RWPE1 (cell line): ENCODE results near the gene XPR1.

Experiments
- CTCF ChIA-PET: fragments of 350-600 bp; sonication (Branson Sonifier 250); formaldehyde crosslinking; extraction: SDS; loops from one replicate; lab custom pipeline; 2021; lab: Yijun Ruan, JAX
- POLR2A ChIA-PET: fragments of 400-600 bp; formaldehyde crosslinking; extraction: SDS; loops from one replicate; lab custom pipeline; 2020; ENCODE audit warnings: antibody characterized with exemption; ENCODE audit not compliant: low non-redundant PET; lab: Yijun Ruan, JAX
- DNase-seq: peaks from one replicate; pipeline ENCODE4 v3.0.0; 2012; ENCODE audit warnings: low spot score
- H3K27ac ChIP-seq: fragments of 450-650 bp; 2 replicates; pipeline ENCODE4 v1.5.1; 2017
- TF ChIP-seq, protein P1 (sequence below): fragments of 450-650 bp; conservative IDR thresholded peaks from 2 replicates; pipeline ENCODE4 v1.5.1; 2017; ENCODE audit warnings: low read depth, mild to moderate bottlenecking

The XPR1 gene

DNA sequence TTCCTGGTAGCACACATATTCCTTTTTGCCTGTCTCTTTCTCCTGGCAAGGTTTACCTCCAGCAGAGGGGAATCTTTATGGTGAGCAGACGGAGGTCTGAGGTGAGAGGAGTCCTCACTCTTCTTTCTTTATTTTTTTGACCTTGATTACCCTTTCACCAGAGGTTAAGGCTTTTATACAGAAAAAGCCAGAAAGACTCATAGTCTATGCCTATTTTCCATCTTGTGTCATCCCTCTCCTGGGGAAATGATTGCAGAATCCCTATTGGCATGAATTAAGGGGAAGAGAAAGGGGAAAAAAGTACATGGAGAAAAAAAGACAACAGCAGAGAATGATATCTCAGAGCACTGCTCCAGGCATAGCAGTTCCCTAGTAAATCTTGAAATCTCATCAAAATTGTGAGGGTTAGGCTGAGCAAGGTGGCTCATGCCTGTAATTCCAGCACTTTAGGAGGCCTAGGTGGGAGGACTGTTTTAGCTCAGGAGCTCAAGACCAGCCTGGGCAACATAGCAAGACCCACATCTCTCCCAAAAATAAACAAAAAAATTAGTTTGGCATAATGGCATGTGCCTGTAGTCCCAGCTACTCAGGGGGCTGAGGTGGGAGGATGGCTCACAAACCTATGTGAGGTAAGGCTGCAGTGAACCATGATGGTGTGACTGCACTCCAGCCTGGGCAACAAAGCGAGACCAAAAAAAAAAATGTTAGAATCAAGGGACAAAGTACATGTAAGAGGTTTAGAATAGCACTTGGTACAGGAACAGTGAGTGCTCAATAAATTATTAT lies 1.2 kb upstream of the XPR1 start:
- ChIA-PET POLR2A (no interaction called here), CTCF (interaction anchor here (0.6 to 1.2 kb wide), 6 partner anchors 9 to 233 kb away, joined by 3 to 5 read pairs (median 4); no protein-coding TSS in a partner anchor)
- no peak overlapping the region; the same call in 1 of the 2 replicates for H3K27ac ChIP-seq
- TF ChIP-seq, protein P1, sequence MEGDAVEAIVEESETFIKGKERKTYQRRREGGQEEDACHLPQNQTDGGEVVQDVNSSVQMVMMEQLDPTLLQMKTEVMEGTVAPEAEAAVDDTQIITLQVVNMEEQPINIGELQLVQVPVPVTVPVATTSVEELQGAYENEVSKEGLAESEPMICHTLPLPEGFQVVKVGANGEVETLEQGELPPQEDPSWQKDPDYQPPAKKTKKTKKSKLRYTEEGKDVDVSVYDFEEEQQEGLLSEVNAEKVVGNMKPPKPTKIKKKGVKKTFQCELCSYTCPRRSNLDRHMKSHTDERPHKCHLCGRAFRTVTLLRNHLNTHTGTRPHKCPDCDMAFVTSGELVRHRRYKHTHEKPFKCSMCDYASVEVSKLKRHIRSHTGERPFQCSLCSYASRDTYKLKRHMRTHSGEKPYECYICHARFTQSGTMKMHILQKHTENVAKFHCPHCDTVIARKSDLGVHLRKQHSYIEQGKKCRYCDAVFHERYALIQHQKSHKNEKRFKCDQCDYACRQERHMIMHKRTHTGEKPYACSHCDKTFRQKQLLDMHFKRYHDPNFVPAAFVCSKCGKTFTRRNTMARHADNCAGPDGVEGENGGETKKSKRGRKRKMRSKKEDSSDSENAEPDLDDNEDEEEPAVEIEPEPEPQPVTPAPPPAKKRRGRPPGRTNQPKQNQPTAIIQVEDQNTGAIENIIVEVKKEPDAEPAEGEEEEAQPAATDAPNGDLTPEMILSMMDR: no peak
- DNase-seq: no peak

GRCh38 chr1:180631194-180631765 lies 542 bp upstream of the XPR1 start:
- no peak for DNase-seq
- TF ChIP-seq, protein P1: no peak
- H3K27ac ChIP-seq: peak overlapping the region; percentile 86
- CTCF ChIA-PET: interaction anchor here (0.6 to 1.2 kb wide), 5 partner anchors 9 to 232 kb away, joined by 3 to 4 read pairs (median 3); no protein-coding TSS in a partner anchor
- POLR2A ChIA-PET: no interaction called here

DNA sequence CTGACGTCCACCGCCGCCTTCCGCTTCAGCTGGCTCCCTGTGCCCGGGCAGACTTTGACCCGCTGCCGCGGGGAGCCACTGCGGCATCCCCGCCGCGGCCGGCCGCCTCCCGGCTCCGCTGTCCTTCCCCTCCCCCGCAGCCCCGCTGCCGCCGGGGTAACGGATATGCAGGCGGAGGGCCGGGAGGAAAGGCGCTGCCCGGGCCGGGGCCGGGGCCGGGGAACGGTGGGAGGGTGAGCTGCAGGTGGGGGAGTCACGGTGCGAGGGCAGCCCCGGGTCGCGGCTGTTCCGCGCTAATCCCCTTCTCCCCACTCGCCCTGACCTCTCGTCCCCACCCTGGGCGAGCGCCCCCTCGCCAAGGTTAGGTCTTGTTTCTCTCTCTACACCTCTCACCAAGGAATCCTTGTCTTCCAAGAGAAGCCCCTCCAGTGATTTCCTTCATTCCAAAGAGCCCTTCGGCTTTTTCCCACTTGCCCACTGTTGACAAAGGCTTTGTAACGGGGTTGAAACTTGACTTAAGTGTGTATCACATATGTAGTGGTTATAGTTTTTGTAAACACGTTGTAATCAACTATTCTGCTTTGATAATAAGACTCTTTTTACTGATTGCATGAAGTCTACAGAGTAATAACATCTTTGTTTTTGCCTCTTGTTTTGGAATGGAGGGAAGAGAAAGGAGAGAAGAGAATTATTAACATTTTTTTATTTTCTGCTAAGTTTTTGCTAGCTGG lies 669 bp downstream of the XPR1 start:
- ChIA-PET CTCF (interaction anchor here (0.6 to 1.2 kb wide), 3 partner anchors 11 to 14 kb away, joined by 3 to 4 read pairs (median 3); no protein-coding TSS in a partner anchor), POLR2A (no interaction called here)
- TF ChIP-seq, protein P1: no peak; the same call in 1 of the 2 replicates
- peak overlapping the region; percentile 86 for H3K27ac ChIP-seq
- peak; percentile 61 for DNase-seq

DNA sequence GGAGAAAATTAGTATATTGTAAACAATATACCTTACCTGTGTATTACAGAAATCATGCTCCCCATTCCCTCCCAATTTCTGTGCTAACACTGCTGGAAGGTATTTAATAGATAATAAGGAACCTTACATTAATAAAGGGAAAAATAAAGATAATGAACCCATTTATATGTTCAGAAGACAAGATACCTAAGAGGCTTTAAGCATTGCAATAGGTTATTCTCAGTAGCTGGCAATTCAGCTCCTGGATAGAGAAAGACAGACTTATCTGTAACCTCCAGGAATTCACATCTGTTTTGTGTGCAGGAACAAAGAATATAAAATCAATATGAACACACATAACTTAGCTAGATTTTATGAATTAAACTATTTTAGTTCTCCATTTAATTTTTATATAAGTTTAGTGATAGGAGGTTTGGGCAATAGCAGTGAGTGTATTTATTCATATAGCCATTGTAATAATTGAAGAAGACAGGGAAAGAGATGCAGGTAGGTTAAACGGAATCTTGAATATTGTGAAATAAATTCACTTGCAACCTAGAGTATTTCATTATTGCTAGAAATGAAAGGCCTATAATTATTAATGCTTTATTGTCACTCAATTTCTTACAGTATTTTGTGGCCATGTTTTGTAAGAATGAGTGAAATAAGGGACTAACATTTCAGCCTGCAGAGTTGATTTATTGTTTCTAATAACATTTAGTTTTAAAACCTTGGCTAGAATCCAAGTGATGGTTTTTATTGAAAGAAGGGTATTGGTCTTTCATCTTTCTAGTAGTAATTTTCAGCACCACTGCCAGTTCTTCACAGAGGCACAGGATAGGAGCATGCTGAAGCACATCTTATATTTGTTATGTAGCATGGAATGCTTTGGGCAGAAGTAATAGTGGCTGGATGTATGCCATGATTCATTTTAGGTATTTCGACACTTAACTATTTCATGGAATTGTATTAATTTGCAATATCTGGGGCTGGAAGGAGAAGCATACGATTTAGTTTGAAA lies 1.5 kb downstream of the XPR1 start:
- CTCF ChIA-PET: interaction anchor here (0.6 kb wide), 1 partner anchor 14 kb away, joined by 4 read pairs; no protein-coding TSS in a partner anchor
- no peak overlapping the region for H3K27ac ChIP-seq
- POLR2A ChIA-PET: no interaction called here
- DNase-seq: peak; percentile 66
- TF ChIP-seq, protein P1: no peak

DNA sequence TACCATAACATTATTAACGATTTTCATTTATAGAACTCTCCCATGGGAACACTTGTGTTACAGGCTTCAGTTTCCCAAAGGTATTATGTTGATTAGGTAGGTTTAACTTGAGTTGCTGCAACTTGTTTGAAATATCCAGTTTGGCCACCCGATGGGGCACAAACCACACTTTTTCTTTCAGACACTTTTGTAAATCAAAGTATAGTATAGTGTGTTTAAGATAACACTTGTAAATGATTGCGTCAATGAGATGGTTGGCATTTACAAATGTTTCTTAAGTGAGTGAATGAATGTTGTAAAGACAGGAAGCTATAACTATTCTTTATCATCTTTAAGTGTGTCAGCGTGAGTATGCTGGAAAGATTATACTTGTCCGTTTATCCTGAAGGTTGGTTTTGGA lies 4.3 kb downstream of the XPR1 start:
- ChIA-PET POLR2A (interaction anchor here (0.6 kb wide), 1 partner anchor 152 kb away, joined by 3 read pairs; no protein-coding TSS in a partner anchor), CTCF (interaction anchor here (0.6 kb wide), 1 partner anchor 1087 kb away, joined by 4 read pairs; no protein-coding TSS in a partner anchor)
- DNase-seq: no peak
- TF ChIP-seq, protein P1: peak; percentile 31
- no peak overlapping the region for H3K27ac ChIP-seq
